K562 (cell line): Measurements from ENCODE around the gene YTHDF1.

Experiments used
- BRCA1 ChIP-seq, 2 experiments: fragments of 450-650 bp in 1 of 2; sonication (generic) in 1 of 2; formaldehyde crosslinking in 1 of 2; IDR thresholded peaks; 2 replicates each; pipeline versions ENCODE4 v1.5.0 to v1.6.1; 2017 to 2020; ENCODE audit warnings: mild to moderate bottlenecking in 1 of 2, missing genetic modification reagents in 1 of 2
- CC2D1A ChIP-seq: fragments of 450-650 bp; IDR thresholded peaks from 2 replicates; pipeline ENCODE4 v1.6.1; 2017; ENCODE audit warnings: mild to moderate bottlenecking
- MYC ChIP-seq, 2 experiments: fragments of 250-450 bp in 1 of 2; sonication (Bioruptor Pico) in 1 of 2; IDR thresholded peaks; 2 replicates each; pipeline versions ENCODE4 v1.5.1 to v1.6.1; 2012 to 2021; ENCODE audit warnings: low read depth in 2 of 2, borderline replicate concordance in 1 of 2, improper control_type of control experiment in 1 of 2, low read length in 1 of 2, mild to moderate bottlenecking in 1 of 2, moderate library complexity in 1 of 2
- ZNF316 ChIP-seq: fragments of 450-650 bp; IDR thresholded peaks from 2 replicates; pipeline ENCODE4 v1.6.1; 2016
- TF ChIP-seq, protein P1 (sequence below), 3 experiments: IDR thresholded peaks in 2 of 3; conservative IDR thresholded peaks in 1 of 3; 2 replicates each; pipeline ENCODE4 v1.5.1; 2011 to 2012; ENCODE audit warnings: low read length in 3 of 3, mild to moderate bottlenecking in 3 of 3, control low read depth in 2 of 3, improper control_type of control experiment in 1 of 3, inconsistent platforms in 1 of 3, low read depth in 1 of 3, mixed read lengths in 1 of 3, moderate library complexity in 1 of 3; ENCODE audit not compliant: insufficient read depth in 2 of 3

- TF ChIP-seq, protein P1, sequence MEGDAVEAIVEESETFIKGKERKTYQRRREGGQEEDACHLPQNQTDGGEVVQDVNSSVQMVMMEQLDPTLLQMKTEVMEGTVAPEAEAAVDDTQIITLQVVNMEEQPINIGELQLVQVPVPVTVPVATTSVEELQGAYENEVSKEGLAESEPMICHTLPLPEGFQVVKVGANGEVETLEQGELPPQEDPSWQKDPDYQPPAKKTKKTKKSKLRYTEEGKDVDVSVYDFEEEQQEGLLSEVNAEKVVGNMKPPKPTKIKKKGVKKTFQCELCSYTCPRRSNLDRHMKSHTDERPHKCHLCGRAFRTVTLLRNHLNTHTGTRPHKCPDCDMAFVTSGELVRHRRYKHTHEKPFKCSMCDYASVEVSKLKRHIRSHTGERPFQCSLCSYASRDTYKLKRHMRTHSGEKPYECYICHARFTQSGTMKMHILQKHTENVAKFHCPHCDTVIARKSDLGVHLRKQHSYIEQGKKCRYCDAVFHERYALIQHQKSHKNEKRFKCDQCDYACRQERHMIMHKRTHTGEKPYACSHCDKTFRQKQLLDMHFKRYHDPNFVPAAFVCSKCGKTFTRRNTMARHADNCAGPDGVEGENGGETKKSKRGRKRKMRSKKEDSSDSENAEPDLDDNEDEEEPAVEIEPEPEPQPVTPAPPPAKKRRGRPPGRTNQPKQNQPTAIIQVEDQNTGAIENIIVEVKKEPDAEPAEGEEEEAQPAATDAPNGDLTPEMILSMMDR (IDR thresholded peaks at IDR 0.05 in 2 of 3, conservative IDR thresholded peaks at IDR 0.05 in 1 of 3; ENCODE audit: insufficient read depth in 2 of 3, low read depth in 1 of 3, low read length in 3 of 3): no peak
- TF ChIP-seq MYC (IDR thresholded peaks at IDR 0.05; ENCODE audit: low read depth, low read length) (no peak), MYC (CRISPR knock-in tag; IDR thresholded peaks at IDR 0.05; ENCODE audit: borderline replicate concordance, low read depth) (no peak), BRCA1 (IDR thresholded peaks at IDR 0.05) (no peak), BRCA1 (CRISPR knock-in tag; IDR thresholded peaks at IDR 0.05) (no peak), CC2D1A (no peak), ZNF316 (no peak)
Measured at GRCh38 chr20:63166193-63167020, 49.5 kb downstream of the YTHDF1 start.
